Measurements from ENCODE around the gene PRDM15. TPM values are rescaled to one million over a fixed set of nuclear protein-coding genes. Genes with fewer than 3 reads are reported as not detected.

Gene PRDM15
- total RNA-seq, 1 experiment from 2014 or later: 16.7 TPM

DNA sequence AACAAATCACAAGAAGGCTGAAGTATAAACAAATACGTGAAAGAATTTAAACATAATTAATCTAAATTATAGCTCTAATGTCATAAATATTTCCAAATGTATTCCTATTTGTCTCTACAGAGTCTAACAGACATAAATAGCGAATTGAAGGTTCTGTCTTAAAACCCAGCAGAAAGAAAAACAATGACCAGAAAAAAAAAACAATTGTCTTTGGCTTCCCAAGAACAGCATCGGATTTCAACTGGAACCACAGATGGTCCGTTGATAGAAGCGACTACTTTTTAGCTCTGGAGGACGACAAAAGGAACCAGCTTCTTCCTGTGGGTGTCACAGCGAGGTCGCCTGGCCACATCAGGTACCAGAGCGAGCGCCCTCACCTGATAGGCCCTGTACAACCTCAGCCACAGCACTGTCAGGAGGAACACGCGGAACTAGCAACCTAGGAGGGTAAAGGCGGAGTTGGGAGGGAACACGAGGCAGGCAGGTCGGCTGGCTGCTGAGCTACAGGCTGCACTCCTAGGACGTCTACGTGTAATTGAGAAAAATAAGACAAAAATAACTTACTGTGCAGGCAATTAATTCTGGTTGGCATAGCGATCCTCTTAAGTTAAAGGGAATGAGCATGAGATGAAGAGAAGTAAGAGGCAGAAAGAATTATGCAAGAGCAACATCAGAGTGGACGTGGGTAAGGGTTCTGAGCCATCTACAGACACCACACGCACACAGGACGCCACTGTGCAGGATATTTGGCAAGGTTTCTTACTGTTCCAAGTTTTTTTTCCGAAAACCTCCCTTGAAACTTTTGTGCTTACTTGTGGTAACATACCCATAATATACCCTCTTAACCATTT, 16.7 kb upstream of the PRDM15 start:
- intact Hi-C loops (cut with micrococcal nuclease; ENCODE audit: unreplicated experiment): no loop called here
- BruUV-seq (replicated peaks): no TSS peak
- no peak for TF ChIP-seq EZH2 (IDR thresholded peaks at IDR 0.05; ENCODE audit: borderline replicate concordance, low read depth, low read length, poor library complexity, severe bottlenecking)
- TF ChIP-seq, protein P1, sequence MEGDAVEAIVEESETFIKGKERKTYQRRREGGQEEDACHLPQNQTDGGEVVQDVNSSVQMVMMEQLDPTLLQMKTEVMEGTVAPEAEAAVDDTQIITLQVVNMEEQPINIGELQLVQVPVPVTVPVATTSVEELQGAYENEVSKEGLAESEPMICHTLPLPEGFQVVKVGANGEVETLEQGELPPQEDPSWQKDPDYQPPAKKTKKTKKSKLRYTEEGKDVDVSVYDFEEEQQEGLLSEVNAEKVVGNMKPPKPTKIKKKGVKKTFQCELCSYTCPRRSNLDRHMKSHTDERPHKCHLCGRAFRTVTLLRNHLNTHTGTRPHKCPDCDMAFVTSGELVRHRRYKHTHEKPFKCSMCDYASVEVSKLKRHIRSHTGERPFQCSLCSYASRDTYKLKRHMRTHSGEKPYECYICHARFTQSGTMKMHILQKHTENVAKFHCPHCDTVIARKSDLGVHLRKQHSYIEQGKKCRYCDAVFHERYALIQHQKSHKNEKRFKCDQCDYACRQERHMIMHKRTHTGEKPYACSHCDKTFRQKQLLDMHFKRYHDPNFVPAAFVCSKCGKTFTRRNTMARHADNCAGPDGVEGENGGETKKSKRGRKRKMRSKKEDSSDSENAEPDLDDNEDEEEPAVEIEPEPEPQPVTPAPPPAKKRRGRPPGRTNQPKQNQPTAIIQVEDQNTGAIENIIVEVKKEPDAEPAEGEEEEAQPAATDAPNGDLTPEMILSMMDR (conservative IDR thresholded peaks at IDR 0.05; ENCODE audit: low read depth, low read length): no peak
- no peaks in the 10 kb centered on the region for H3K9me3 ChIP-seq (ENCODE audit: low read depth, low read length, poor library complexity, severe bottlenecking)
- no peak overlapping the region for H3K4me3 ChIP-seq (ENCODE audit: low read depth, low read length, poor library complexity, severe bottlenecking)
- CTCF ChIA-PET: no interaction called here
- POLR2A ChIA-PET (ENCODE audit: low non-redundant PET): no interaction called here
- peaks cover 10% of the 10 kb centered on the region for H3K4me1 ChIP-seq (ENCODE audit: insufficient read depth, low read length, poor library complexity, severe bottlenecking)
- no peaks in the 10 kb centered on the region for H3K27me3 ChIP-seq (replicated peaks; ENCODE audit: insufficient read depth, low read depth, low read length, poor library complexity)
- no peaks in the 10 kb centered on the region for H3K36me3 ChIP-seq (ENCODE audit: insufficient read depth, low read length, poor library complexity, severe bottlenecking)
- no peak for DNase-seq (ENCODE audit: low spot score)
- no peak overlapping the region for H3K27ac ChIP-seq (ENCODE audit: low read depth, low read length, poor library complexity, severe bottlenecking)

DNA sequence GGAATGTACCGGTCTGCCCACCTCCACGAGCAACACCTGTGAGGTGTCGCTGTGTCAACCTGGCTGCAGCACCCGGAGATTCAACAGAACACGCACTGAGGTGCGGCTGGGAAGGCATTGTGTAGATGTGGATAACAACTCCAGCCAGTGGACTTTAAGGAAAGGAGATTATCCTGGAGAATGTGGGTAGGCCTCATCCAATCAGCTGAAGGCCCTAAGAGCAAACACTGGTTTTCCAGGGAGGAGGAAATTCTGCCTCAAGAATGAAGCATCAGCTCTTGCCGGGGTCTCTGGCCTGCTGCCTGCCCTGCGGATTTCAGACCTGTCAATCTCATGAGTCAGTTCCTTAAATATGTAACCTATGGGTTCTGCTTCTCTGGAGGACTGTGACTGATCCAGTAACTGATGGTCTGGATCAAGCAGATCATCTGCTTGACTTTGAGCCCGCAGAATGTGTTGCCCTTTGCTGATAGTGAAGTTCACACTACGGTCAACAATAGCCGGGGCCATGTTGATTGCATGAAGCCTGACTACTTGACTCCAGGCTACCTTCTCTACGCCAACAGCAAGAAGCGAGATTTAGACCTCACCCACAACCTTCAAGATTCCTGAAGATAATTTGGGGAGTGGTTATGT, 15.9 kb upstream of the PRDM15 start:
- CTCF ChIA-PET: no interaction called here
- POLR2A ChIA-PET (ENCODE audit: low non-redundant PET): no interaction called here
- Histone ChIP-seq H3K27me3 (replicated peaks; ENCODE audit: insufficient read depth, low read depth, low read length, poor library complexity) (no peaks in the 10 kb centered on the region), H3K4me1 (ENCODE audit: insufficient read depth, low read length, poor library complexity, severe bottlenecking) (peaks cover 10% of the 10 kb centered on the region), H3K27ac (ENCODE audit: low read depth, low read length, poor library complexity, severe bottlenecking) (no peak overlapping the region), H3K9me3 (ENCODE audit: low read depth, low read length, poor library complexity, severe bottlenecking) (no peaks in the 10 kb centered on the region), H3K36me3 (ENCODE audit: insufficient read depth, low read length, poor library complexity, severe bottlenecking) (no peaks in the 10 kb centered on the region), H3K4me3 (ENCODE audit: low read depth, low read length, poor library complexity, severe bottlenecking) (no peak overlapping the region)
- no peak for DNase-seq (ENCODE audit: low spot score)
- intact Hi-C loops (cut with micrococcal nuclease; ENCODE audit: unreplicated experiment): no loop called here
- no peak for TF ChIP-seq EZH2 (IDR thresholded peaks at IDR 0.05; ENCODE audit: borderline replicate concordance, low read depth, low read length, poor library complexity, severe bottlenecking)
- TF ChIP-seq, protein P1 (conservative IDR thresholded peaks at IDR 0.05; ENCODE audit: low read depth, low read length): no peak
- no TSS peak for BruUV-seq (replicated peaks)

GRCh38 chr21:41894511-41894910, 15.4 kb upstream of the PRDM15 start:
- no peak overlapping the region for H3K27ac ChIP-seq (ENCODE audit: low read depth, low read length, poor library complexity, severe bottlenecking)
- POLR2A ChIA-PET (ENCODE audit: low non-redundant PET): no interaction called here
- TF ChIP-seq, protein P1 (conservative IDR thresholded peaks at IDR 0.05; ENCODE audit: low read depth, low read length): no peak
- TF ChIP-seq EZH2 (IDR thresholded peaks at IDR 0.05; ENCODE audit: borderline replicate concordance, low read depth, low read length, poor library complexity, severe bottlenecking): no peak
- no peaks in the 10 kb centered on the region for H3K36me3 ChIP-seq (ENCODE audit: insufficient read depth, low read length, poor library complexity, severe bottlenecking)
- no peaks in the 10 kb centered on the region for H3K27me3 ChIP-seq (replicated peaks; ENCODE audit: insufficient read depth, low read depth, low read length, poor library complexity)
- peaks cover 10% of the 10 kb centered on the region for H3K4me1 ChIP-seq (ENCODE audit: insufficient read depth, low read length, poor library complexity, severe bottlenecking)
- H3K9me3 ChIP-seq (ENCODE audit: low read depth, low read length, poor library complexity, severe bottlenecking): no peaks in the 10 kb centered on the region
- intact Hi-C loops (cut with micrococcal nuclease; ENCODE audit: unreplicated experiment): no loop called here
- no peak for DNase-seq (ENCODE audit: low spot score)
- no peak overlapping the region for H3K4me3 ChIP-seq (ENCODE audit: low read depth, low read length, poor library complexity, severe bottlenecking)
- no TSS peak for BruUV-seq (replicated peaks)
- CTCF ChIA-PET: no interaction called here

All from A673 (cell line).